Tibial nerve (tissue), 4 donors: ENCODE results near the gene ADRA1B.

Source experiments
- EP300 ChIP-seq, 2 donors: sonication (generic); formaldehyde crosslinking; IDR thresholded peaks; one replicate each; pipeline ENCODE4 v1.6.1; 2017; ENCODE audit warnings: antibody characterized with exemption in 2 of 2, mild to moderate bottlenecking in 1 of 2
- POLR2A ChIP-seq, 2 donors: fragments of 450-650 bp; IDR thresholded peaks; one replicate each; pipeline ENCODE4 v1.6.1; 2017; ENCODE audit warnings: antibody characterized with exemption in 2 of 2, mild to moderate bottlenecking in 2 of 2, moderate library complexity in 2 of 2
- TF ChIP-seq, protein P1 (sequence below), 5 experiments: fragments of 200-600 bp in 3 of 5; fragments of 450-650 bp in 2 of 5; sonication (generic) in 3 of 5; IDR thresholded peaks; one replicate each; pipeline ENCODE4 v1.5.1; 2016 to 2019; ENCODE audit warnings: antibody characterized with exemption in 5 of 5, mild to moderate bottlenecking in 3 of 5, moderate library complexity in 2 of 5

DNA sequence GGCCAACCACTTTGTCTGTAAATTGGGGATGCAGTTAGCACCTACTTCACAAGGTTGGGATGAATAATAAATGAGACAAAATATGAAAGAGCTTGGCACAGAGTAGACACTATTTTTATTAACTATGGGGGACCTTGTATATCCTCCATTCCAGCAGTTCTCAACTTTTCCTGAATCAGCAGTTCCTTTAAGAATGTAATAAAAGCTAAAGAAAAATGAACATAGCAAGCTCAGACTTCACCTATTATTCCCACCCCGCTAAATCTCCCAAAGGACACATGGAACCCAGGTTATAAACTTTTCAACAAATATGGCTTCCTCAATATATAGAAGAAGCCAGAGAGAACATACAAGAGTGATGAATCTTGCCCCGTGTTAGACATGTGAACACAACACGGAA is 60.6 kb downstream of the ADRA1B start:
- TF ChIP-seq, protein P1, sequence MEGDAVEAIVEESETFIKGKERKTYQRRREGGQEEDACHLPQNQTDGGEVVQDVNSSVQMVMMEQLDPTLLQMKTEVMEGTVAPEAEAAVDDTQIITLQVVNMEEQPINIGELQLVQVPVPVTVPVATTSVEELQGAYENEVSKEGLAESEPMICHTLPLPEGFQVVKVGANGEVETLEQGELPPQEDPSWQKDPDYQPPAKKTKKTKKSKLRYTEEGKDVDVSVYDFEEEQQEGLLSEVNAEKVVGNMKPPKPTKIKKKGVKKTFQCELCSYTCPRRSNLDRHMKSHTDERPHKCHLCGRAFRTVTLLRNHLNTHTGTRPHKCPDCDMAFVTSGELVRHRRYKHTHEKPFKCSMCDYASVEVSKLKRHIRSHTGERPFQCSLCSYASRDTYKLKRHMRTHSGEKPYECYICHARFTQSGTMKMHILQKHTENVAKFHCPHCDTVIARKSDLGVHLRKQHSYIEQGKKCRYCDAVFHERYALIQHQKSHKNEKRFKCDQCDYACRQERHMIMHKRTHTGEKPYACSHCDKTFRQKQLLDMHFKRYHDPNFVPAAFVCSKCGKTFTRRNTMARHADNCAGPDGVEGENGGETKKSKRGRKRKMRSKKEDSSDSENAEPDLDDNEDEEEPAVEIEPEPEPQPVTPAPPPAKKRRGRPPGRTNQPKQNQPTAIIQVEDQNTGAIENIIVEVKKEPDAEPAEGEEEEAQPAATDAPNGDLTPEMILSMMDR (IDR thresholded peaks at IDR 0.05) = no peak
- no peak for TF ChIP-seq POLR2A (IDR thresholded peaks at IDR 0.05)
- TF ChIP-seq EP300 (IDR thresholded peaks at IDR 0.05) = no peak
